K562 (cell line): ENCODE data around the gene WIPF3. TPM values are rescaled to one million over a fixed set of nuclear protein-coding genes. Genes with fewer than 3 reads are reported as not detected.

Experiments used
- ATAC-seq: fragments of 200-7000 bp; cut with Tn5 transposase; 3 replicates; pipeline ENCODE4 v1.9.1; 2020; ENCODE audit warnings: moderate library complexity
- BruUV-seq: library from RNA; stranded (reverse); fragments of 400-500 nt; replicated peaks from 2 replicates; lab custom pipeline; 2021; lab: Mats Ljungman, UMichigan
- CTCF ChIA-PET: fragments of 300-600 bp; formaldehyde crosslinking; extraction: SDS; loops from one replicate; lab custom pipeline; 2021; ENCODE audit warnings: low intra/inter-chr PET ratio; lab: Yijun Ruan, JAX
- POLR2A ChIA-PET: fragments of 300-600, 350-650 bp; sonication (Branson Sonifier 250); formaldehyde crosslinking; extraction: SDS; loops from one replicate; lab custom pipeline; 2021; ENCODE audit warnings: antibody characterized with exemption, inconsistent platforms; lab: Yijun Ruan, JAX
- DNase-seq, 4 experiments: peaks; one replicate each; pipeline versions ENCODE4 v3.0.0 to v3.0.0-alpha.2; 2011 to 2018; ENCODE audit warnings: low spot score in 3 of 4, mixed read lengths in 3 of 4; ENCODE audit errors: extremely low read depth in 1 of 4
- FAIRE-seq: peaks from 2 replicates; lab custom pipeline; 2011; peaks lifted over from hg19 to GRCh38; lab: Jason Lieb, UNC
- H2AFZ ChIP-seq: 2 replicates; pipeline ENCODE4 v1.6.0; 2011; ENCODE audit warnings: low read depth, low read length, control low read depth, inconsistent platforms
- H3K27ac ChIP-seq: fragments of 200-600 bp; 3 replicates; pipeline ENCODE4 v1.8.0; 2011; ENCODE audit warnings: low read depth, mild to moderate bottlenecking, control low read depth, inconsistent platforms, low read length, moderate library complexity, mixed read lengths; ENCODE audit errors: extremely low read depth
- H3K27me3 ChIP-seq, 2 experiments: fragments of 300-600 bp in 1 of 2; 2 replicates in 1 of 2; 3 replicates in 1 of 2; pipeline versions ENCODE4 v1.6.0 to v1.8.0; 2011; ENCODE audit warnings: inconsistent platforms in 2 of 2, low read length in 2 of 2, mild to moderate bottlenecking in 1 of 2, mixed read lengths in 1 of 2, moderate library complexity in 1 of 2; ENCODE audit not compliant: control insufficient read depth in 2 of 2, insufficient read depth in 2 of 2
- H3K36me3 ChIP-seq: fragments of 300-600 bp; 3 replicates; pipeline ENCODE4 v1.8.0; 2011; ENCODE audit warnings: mild to moderate bottlenecking, low read length, inconsistent platforms; ENCODE audit not compliant: control insufficient read depth, insufficient read depth
- H3K4me1 ChIP-seq, 2 experiments: fragments of 200-600 bp in 1 of 2; replicated peaks in 1 of 2; 2 replicates in 1 of 2; 3 replicates in 1 of 2; pipeline versions ENCODE4 v1.5.1 to v1.8.0; 2011; ENCODE audit warnings: inconsistent platforms in 2 of 2, low read length in 2 of 2, mild to moderate bottlenecking in 1 of 2, mixed read lengths in 1 of 2, moderate library complexity in 1 of 2; ENCODE audit not compliant: control insufficient read depth in 2 of 2, insufficient read depth in 2 of 2
- H3K4me2 ChIP-seq: 2 replicates; pipeline ENCODE4 v1.6.1; 2011; ENCODE audit warnings: low read length, control low read depth, inconsistent platforms, mixed read lengths; ENCODE audit not compliant: insufficient read depth
- H3K4me3 ChIP-seq: fragments of 200-600 bp; sonication (generic), shearing (Covaris generic); 2 replicates; pipeline ENCODE4 v1.5.1; 2016; ENCODE audit warnings: control low read depth, inconsistent platforms
- H3K79me2 ChIP-seq: fragments of 200-600 bp; 3 replicates; pipeline ENCODE4 v1.8.0; 2011; ENCODE audit warnings: low read length, inconsistent platforms; ENCODE audit not compliant: control insufficient read depth, insufficient read depth
- H3K9ac ChIP-seq, 2 experiments: 2 replicates each; pipeline versions ENCODE4 v1.6.0 to v1.6.1; 2011; ENCODE audit warnings: low read depth in 2 of 2, low read length in 2 of 2, control low read depth in 1 of 2, inconsistent platforms in 1 of 2, mild to moderate bottlenecking in 1 of 2, mixed read lengths in 1 of 2; ENCODE audit not compliant: insufficient read depth in 1 of 2
- H3K9me1 ChIP-seq: one replicate; pipeline ENCODE4 v1.6.0; 2011; ENCODE audit warnings: inconsistent platforms, mild to moderate bottlenecking, low read length, moderate library complexity; ENCODE audit not compliant: control insufficient read depth, insufficient read depth
- H3K9me3 ChIP-seq: replicated peaks from 2 replicates; pipeline ENCODE4 v1.5.1; 2011; ENCODE audit warnings: low read depth, low read length, inconsistent platforms; ENCODE audit not compliant: control insufficient read depth, insufficient read depth
- H4K20me1 ChIP-seq: replicated peaks from 2 replicates; pipeline ENCODE4 v1.6.1; 2011; ENCODE audit warnings: low read length, inconsistent platforms, mixed read lengths; ENCODE audit not compliant: control insufficient read depth, insufficient read depth
- ARNT ChIP-seq, 2 experiments: fragments of 450-650 bp; IDR thresholded peaks; 2 replicates each; pipeline ENCODE4 v1.6.1; 2016; ENCODE audit warnings: mild to moderate bottlenecking in 1 of 2
- EP300 ChIP-seq: IDR thresholded peaks from 2 replicates; pipeline ENCODE4 v1.6.1; 2012; ENCODE audit warnings: low read length, improper control_type of control experiment
- FOXM1 ChIP-seq, 2 experiments: fragments of 450-650 bp in 1 of 2; sonication (generic) in 1 of 2; formaldehyde crosslinking in 1 of 2; IDR thresholded peaks; 2 replicates each; pipeline versions ENCODE4 v1.6.1 to v1.9.0; 2017 to 2022; ENCODE audit warnings: low read depth in 2 of 2, mild to moderate bottlenecking in 2 of 2, missing genetic modification reagents in 1 of 2, moderate library complexity in 1 of 2
- HOXB6 ChIP-seq: fragments of 250-450 bp; sonication (Bioruptor Pico); IDR thresholded peaks from 2 replicates; pipeline ENCODE4 v1.5.1; 2022; ENCODE audit warnings: mild to moderate bottlenecking, borderline replicate concordance
- NFIX ChIP-seq: fragments of 250-450 bp; sonication (Bioruptor Pico); IDR thresholded peaks from 2 replicates; pipeline ENCODE4 v1.4.0; 2020; ENCODE audit warnings: low read depth, mild to moderate bottlenecking, moderate library complexity
- NONO ChIP-seq, 2 experiments: fragments of 200-400 bp in 1 of 2; fragments of 450-650 bp in 1 of 2; formaldehyde crosslinking in 1 of 2; IDR thresholded peaks; 2 replicates each; pipeline ENCODE4 v1.6.1; 2017; ENCODE audit warnings: low read depth in 2 of 2, mild to moderate bottlenecking in 2 of 2, moderate library complexity in 2 of 2, low read length in 1 of 2
- SMAD2 ChIP-seq: fragments of 150-350 bp; IDR thresholded peaks from 2 replicates; pipeline ENCODE4 v1.6.1; 2014; ENCODE audit warnings: low read depth, mild to moderate bottlenecking, low read length
- SPI1 ChIP-seq: IDR thresholded peaks from 2 replicates; pipeline ENCODE4 v1.6.1; 2011; ENCODE audit warnings: low read depth, low read length, control low read depth, borderline replicate concordance
- USF1 ChIP-seq: sonication (generic); formaldehyde crosslinking; IDR thresholded peaks from 2 replicates; pipeline ENCODE4 v1.9.0; 2022; ENCODE audit warnings: mild to moderate bottlenecking, missing genetic modification reagents
- ZNF124 ChIP-seq: sonication (generic); formaldehyde crosslinking; IDR thresholded peaks from 2 replicates; pipeline ENCODE4 v1.8.1; 2022; ENCODE audit warnings: missing genetic modification reagents
- ZNF140 ChIP-seq: fragments of 250-450 bp; sonication (Bioruptor Pico); IDR thresholded peaks from 2 replicates; pipeline ENCODE4 v1.8.0; 2021; ENCODE audit warnings: moderate library complexity, mild to moderate bottlenecking, inconsistent platforms
- ZNF175 ChIP-seq: fragments of 200-800 bp; sonication (Bioruptor generic); IDR thresholded peaks from 2 replicates; pipeline ENCODE4 v1.6.1; 2016; ENCODE audit warnings: low read depth, mild to moderate bottlenecking, missing genetic modification characterization, missing compliant biosample characterization
- ZNF592 ChIP-seq: fragments of 450-650 bp; IDR thresholded peaks from 2 replicates; pipeline ENCODE4 v1.6.1; 2017; ENCODE audit warnings: antibody characterized with exemption, mild to moderate bottlenecking
- WGBS: fragments of 100-300 bp; shearing (Covaris generic); methylation state at CpG from one replicate; pipeline ENCODE4 v1.1.6; 2016; ENCODE audit warnings: low coverage, mixed read lengths; ENCODE audit not compliant: insufficient coverage; ENCODE audit errors: missing lambda C conversion rate; 5-methylcytosine and 5-hydroxymethylcytosine counted together
- in situ Hi-C: fragments of 300-500 bp; cut with MboI; formaldehyde crosslinking; loops from 4 replicates; pipeline ENCODE4 v1.15.0; 2018; ENCODE audit warnings: inconsistent platforms, mixed read lengths
- intact Hi-C: fragments of 100-400 bp; cut with micrococcal nuclease; formaldehyde crosslinking; loops from 2 replicates; pipeline ENCODE4 v1.14.2; 2022
- polyA plus RNA-seq, 8 experiments: library from polyadenylated mRNA; depleted of rRNA in 4 of 8; stranded (reverse) in 5 of 8; unstranded in 3 of 8; fragments of >200 nt; fragmentation: Nextera tagmentation in 2 of 8; fragmentation: Illumina TruSeq in 1 of 8; extraction: Ambion mirVana in 2 of 8; extraction: Trizol in 1 of 8; gene quantifications; 2 replicates each; pipeline versions ENCODE4 v1.2.1 to v1.2.3, GENCODE V29; 2011 to 2014; ENCODE audit warnings: inconsistent platforms in 1 of 8, missing spikeins in 1 of 8
- total RNA-seq, 7 experiments: library from RNA; depleted of rRNA in 6 of 7; stranded (reverse); fragments of >200 nt in 6 of 7; fragmentation: Illumina TruSeq in 2 of 7; extraction: Trizol in 2 of 7; gene quantifications; 2 replicates each; pipeline versions ENCODE4 v1.2.1 to v1.2.3, GENCODE V29; 2011 to 2021; ENCODE audit warnings: low replicate concordance in 1 of 7

Gene WIPF3
- total and polyA plus RNA-seq, 9 of the 15 experiments (the other 6 are each of a cell fraction or from before 2014, with no cell fraction given): 0.18 to 3.2 (median 1.7) TPM

GRCh38 chr7:29875741-29876140 is 69.4 kb downstream of the WIPF3 start:
- POLR2A ChIA-PET: no interaction called here
- ATAC-seq (no peak), FAIRE-seq (no peak), DNase-seq (no peak)
- Histone ChIP-seq H3K27me3 (no peaks in the 10 kb centered on the region), H3K36me3 (no peaks in the 10 kb centered on the region), H3K27ac (no peak overlapping the region), H3K4me3 (no peak overlapping the region), H3K9ac (no peak overlapping the region), H3K9me1 (no peaks in the 10 kb centered on the region), H2AFZ (no peak overlapping the region), H3K4me1 (peaks cover 0 to 6% of the 10 kb centered on the region in 2 experiments; a peak in 1 of 5 replicates), H4K20me1 (no peaks in the 10 kb centered on the region), H3K9me3 (no peaks in the 10 kb centered on the region), H3K79me2 (no peaks in the 10 kb centered on the region), H3K4me2 (no peak overlapping the region)
- CTCF ChIA-PET: no interaction called here
- 52% methylated on average over 13 of the region's 13 CpGs for WGBS
- in situ Hi-C loops: loop anchor here (10.0 kb wide), 1 partner anchor 179 kb away; no protein-coding TSS in a partner anchor
- intact Hi-C loops: loop anchor here (5.0 kb wide), 1 partner anchor 187 kb away; no protein-coding TSS in a partner anchor
- no TSS peak for BruUV-seq
- no peak for TF ChIP-seq ZNF124
- TF ChIP-seq NFIX (CRISPR knock-in tag): no peak
- TF ChIP-seq ZNF592: no peak
- no peak for TF ChIP-seq EP300
- TF ChIP-seq SPI1: no peak
- TF ChIP-seq ARNT (IDR thresholded peaks at IDR 0.05): no peak
- no peak for TF ChIP-seq SMAD2
- TF ChIP-seq ZNF140 (CRISPR knock-in tag): no peak
- no peak for TF ChIP-seq NONO (IDR thresholded peaks at IDR 0.05; ENCODE audit: low read depth in 2 of 2, low read length in 1 of 2)
- TF ChIP-seq FOXM1 (IDR thresholded peaks at IDR 0.05; ENCODE audit: low read depth): no peak
- TF ChIP-seq FOXM1 (CRISPR knock-in tag; IDR thresholded peaks at IDR 0.05; ENCODE audit: low read depth): no peak
- no peak for TF ChIP-seq ZNF175 (CRISPR knock-in tag)
- no peak for TF ChIP-seq USF1
- no peak for TF ChIP-seq HOXB6 (CRISPR knock-in tag)
